Suprapubic skin (tissue), 4 donors: ENCODE data around the gene MGAT1. TPM values are rescaled to one million over a fixed set of nuclear protein-coding genes. Genes with fewer than 3 reads are reported as not detected.
"Not testable (repeated sequence)": the region's sequence is repeated elsewhere in the genome, so short reads cannot be mapped to it uniquely, and the experiment has no call there.

Source experiments
- DNase-seq, 2 donors: peaks; one replicate each; pipeline ENCODE4 v3.0.0-alpha.2; 2019; ENCODE audit warnings: low spot score in 2 of 2
- H3K27ac ChIP-seq: fragments of 200-600 bp; sonication (generic); one replicate; pipeline ENCODE4 v1.5.1; 2019
- H3K27me3 ChIP-seq: fragments of 200-600 bp; sonication (generic); one replicate; pipeline ENCODE4 v1.5.1; 2019
- H3K36me3 ChIP-seq: fragments of 200-600 bp; sonication (generic); one replicate; pipeline ENCODE4 v1.5.1; 2019
- H3K4me1 ChIP-seq: fragments of 200-600 bp; sonication (generic); one replicate; pipeline ENCODE4 v1.5.1; 2019
- H3K4me3 ChIP-seq: fragments of 200-600 bp; sonication (generic); one replicate; pipeline ENCODE4 v1.5.1; 2019; ENCODE audit warnings: mild to moderate bottlenecking
- H3K9me3 ChIP-seq: fragments of 200-600 bp; sonication (generic); one replicate; pipeline ENCODE4 v1.5.1; 2019
- EP300 ChIP-seq: sonication (generic); formaldehyde crosslinking; IDR thresholded peaks from one replicate; pipeline ENCODE4 v1.6.1; 2017; ENCODE audit warnings: antibody characterized with exemption
- POLR2A ChIP-seq, 2 donors: fragments of 450-650 bp; IDR thresholded peaks; one replicate each; pipeline ENCODE4 v1.6.1; 2017; ENCODE audit warnings: antibody characterized with exemption in 2 of 2, mild to moderate bottlenecking in 2 of 2, moderate library complexity in 2 of 2
- POLR2AphosphoS5 ChIP-seq, 3 donors: sonication (generic); formaldehyde crosslinking; IDR thresholded peaks; one replicate each; pipeline ENCODE4 v1.6.1; 2017; ENCODE audit warnings: antibody characterized with exemption in 3 of 3
- WGBS: methylation state at CpG from one replicate; pipeline ENCODE4 v1.1.5; 2018; 5-methylcytosine and 5-hydroxymethylcytosine counted together
- total RNA-seq, 4 donors: library from RNA; depleted of rRNA; stranded (reverse); fragments of >200 nt; gene quantifications; one replicate each; pipeline ENCODE4 v1.1.0, GENCODE V29; 2016
- TF ChIP-seq, protein P1 (sequence below), 2 donors: fragments of 200-600 bp in 1 of 2; fragments of 450-650 bp in 1 of 2; sonication (generic) in 1 of 2; IDR thresholded peaks; one replicate each; pipeline ENCODE4 v1.5.1; 2016 to 2019; ENCODE audit warnings: antibody characterized with exemption in 2 of 2, mild to moderate bottlenecking in 1 of 2, moderate library complexity in 1 of 2

The MGAT1 gene
- total RNA-seq, 4 donors from 2014 or later, result 122 to 137 (median 125) TPM

- H3K4me3 ChIP-seq, result no peak overlapping the region
- H3K36me3 ChIP-seq, result peaks cover 20% of the 10 kb centered on the region
- H3K9me3 ChIP-seq, result no peaks in the 10 kb centered on the region
- DNase-seq, result no peak
- 66% methylated on average over 12 of the region's 15 CpGs for WGBS
- no peaks in the 10 kb centered on the region for H3K27me3 ChIP-seq
- peaks cover 33% of the 10 kb centered on the region for H3K4me1 ChIP-seq
- H3K27ac ChIP-seq, result peak overlapping the region; percentile 85
- TF ChIP-seq, protein P1, sequence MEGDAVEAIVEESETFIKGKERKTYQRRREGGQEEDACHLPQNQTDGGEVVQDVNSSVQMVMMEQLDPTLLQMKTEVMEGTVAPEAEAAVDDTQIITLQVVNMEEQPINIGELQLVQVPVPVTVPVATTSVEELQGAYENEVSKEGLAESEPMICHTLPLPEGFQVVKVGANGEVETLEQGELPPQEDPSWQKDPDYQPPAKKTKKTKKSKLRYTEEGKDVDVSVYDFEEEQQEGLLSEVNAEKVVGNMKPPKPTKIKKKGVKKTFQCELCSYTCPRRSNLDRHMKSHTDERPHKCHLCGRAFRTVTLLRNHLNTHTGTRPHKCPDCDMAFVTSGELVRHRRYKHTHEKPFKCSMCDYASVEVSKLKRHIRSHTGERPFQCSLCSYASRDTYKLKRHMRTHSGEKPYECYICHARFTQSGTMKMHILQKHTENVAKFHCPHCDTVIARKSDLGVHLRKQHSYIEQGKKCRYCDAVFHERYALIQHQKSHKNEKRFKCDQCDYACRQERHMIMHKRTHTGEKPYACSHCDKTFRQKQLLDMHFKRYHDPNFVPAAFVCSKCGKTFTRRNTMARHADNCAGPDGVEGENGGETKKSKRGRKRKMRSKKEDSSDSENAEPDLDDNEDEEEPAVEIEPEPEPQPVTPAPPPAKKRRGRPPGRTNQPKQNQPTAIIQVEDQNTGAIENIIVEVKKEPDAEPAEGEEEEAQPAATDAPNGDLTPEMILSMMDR (IDR thresholded peaks at IDR 0.05), result no peak
- TF ChIP-seq POLR2AphosphoS5 (IDR thresholded peaks at IDR 0.05) (no peak), POLR2A (IDR thresholded peaks at IDR 0.05) (peak in 1 of 2 donors; percentile 29), EP300 (no peak)
Measured at GRCh38 chr5:180785121-180785781, 17.4 kb downstream of the MGAT1 start.

DNA sequence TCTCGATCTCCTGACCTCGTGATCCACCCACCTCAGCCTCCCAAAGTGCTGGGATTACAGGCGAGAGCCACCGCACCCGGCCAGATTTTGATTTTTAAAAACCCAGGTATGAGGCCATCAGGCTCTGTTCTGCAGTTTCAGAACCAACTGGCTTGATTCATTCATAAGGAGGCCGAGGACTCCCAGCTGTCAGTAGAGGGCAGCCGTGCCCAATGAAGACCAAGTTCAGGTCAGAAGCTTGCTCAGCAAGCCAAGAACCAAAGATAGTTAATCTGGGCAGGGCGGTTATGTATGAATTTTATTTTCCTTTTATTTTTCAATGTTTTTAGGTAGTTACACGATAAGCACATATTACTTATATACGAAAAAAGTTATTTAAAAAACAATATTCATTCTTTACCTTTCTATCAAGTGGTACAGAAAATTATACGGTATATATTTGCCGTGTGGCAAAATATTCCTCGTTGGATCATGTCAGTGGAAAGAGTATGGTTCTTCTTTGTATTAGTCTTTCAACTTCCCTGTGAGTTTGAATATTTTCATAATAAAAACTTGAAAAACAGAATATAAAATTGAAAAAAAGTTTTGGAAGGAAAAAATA, 18.0 kb downstream of the MGAT1 start:
- Histone ChIP-seq H3K4me1 (peaks cover 33% of the 10 kb centered on the region), H3K36me3 (peaks cover 13% of the 10 kb centered on the region), H3K9me3 (no peaks in the 10 kb centered on the region), H3K27ac (peak overlapping the region; percentile 85), H3K27me3 (no peaks in the 10 kb centered on the region), H3K4me3 (no peak overlapping the region)
- DNase-seq, result no peak
- 29% methylated on average over 13 of the region's 13 CpGs for WGBS
- no peak for TF ChIP-seq POLR2AphosphoS5 (IDR thresholded peaks at IDR 0.05)
- TF ChIP-seq, protein P1 (IDR thresholded peaks at IDR 0.05), result peak; percentile 53 to 73

DNA sequence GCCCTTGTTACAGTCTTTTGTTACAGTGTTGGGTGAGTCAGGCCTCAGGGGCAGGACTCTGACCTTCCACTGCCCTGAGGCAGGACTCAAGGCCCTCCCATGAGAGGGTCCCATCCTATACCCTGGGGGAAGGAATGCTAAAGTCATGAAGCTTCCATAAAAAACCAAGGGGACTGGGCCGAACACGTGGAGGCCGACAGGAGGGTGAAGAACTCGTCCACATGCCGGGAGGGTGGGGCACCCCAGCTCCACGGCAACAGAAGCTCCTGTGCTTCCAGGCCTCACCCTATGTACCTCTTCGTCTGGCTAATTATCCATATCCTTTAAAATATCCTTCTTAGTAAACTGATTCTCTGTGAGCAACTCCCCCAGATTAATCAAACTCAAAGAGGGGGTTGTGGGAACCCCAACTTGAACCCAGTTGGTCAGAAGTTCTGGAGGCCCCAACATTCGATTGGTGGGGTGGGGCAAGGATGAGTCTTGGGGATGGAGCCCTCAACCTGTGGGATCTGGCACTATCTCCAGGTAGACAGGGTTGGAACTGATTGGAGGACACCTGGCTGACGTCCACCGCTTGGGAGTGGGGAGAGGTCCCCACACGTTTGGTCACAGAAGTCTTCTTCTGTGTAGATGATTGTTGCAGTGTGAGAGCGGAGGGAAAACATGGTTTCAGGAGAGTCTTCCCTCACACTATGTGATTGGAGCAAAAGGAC, 19.1 kb downstream of the MGAT1 start:
- Histone ChIP-seq H3K4me1 (peaks cover 33% of the 10 kb centered on the region), H3K9me3 (no peaks in the 10 kb centered on the region), H3K27me3 (no peaks in the 10 kb centered on the region), H3K27ac (no peak overlapping the region), H3K36me3 (peaks cover 6% of the 10 kb centered on the region), H3K4me3 (no peak overlapping the region)
- DNase-seq, result no peak
- no peak for TF ChIP-seq POLR2A (IDR thresholded peaks at IDR 0.05)
- no peak for TF ChIP-seq EP300
- TF ChIP-seq POLR2AphosphoS5 (IDR thresholded peaks at IDR 0.05), result no peak
- TF ChIP-seq, protein P1 (IDR thresholded peaks at IDR 0.05), result no peak
- WGBS, result 63% methylated on average over 12 of the region's 12 CpGs

DNA sequence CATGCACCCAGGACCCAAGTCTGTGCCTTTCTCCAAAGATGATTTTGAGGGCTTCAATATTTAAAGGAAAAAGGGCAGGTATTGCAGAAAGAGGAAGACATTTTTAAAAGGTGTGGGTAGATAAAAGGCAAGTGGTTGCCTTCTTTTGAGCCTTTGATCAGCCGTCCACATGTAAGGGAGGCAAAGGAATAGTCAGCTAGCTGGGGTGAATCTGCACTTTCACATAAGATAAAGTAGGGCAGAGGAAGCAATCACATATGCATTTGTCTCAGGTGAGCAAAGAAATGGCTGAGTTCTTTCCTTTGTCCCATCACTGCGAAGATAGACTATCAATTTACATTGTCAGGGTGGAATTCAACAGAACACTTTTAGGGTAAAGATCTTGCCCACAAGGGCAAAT, 19.9 kb downstream of the MGAT1 start:
- DNase-seq, result no peak
- Histone ChIP-seq H3K9me3 (no peaks in the 10 kb centered on the region), H3K36me3 (peaks cover 2% of the 10 kb centered on the region), H3K4me1 (peaks cover 29% of the 10 kb centered on the region), H3K27me3 (no peaks in the 10 kb centered on the region), H3K27ac (no peak overlapping the region), H3K4me3 (no peak overlapping the region)
- TF ChIP-seq EP300, result no peak
- TF ChIP-seq POLR2A (IDR thresholded peaks at IDR 0.05), result no peak
- no peak for TF ChIP-seq POLR2AphosphoS5 (IDR thresholded peaks at IDR 0.05)
- TF ChIP-seq, protein P1 (IDR thresholded peaks at IDR 0.05), result no peak
- 84% methylated on average over 2 of the region's 2 CpGs for WGBS

DNA sequence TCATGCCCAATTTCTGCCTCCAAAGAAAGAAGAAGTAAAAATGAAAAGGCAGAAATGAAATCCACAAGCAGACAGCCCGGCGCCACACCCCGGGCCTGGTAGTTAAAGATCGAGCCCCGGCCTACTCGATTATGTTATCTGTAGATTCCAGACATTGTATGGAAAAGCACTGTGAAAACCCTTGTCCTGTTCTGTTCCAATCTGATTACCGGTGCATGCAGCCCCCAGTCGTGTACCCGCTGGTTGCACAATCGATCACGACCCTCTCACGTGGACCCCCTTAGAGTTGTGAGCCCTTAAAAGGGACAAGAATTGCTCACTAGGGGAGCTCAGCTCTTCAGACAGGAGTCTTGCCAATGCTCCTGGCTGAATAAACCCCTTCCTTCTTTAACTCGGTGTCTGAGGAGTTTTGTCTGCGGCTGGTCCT, 20.7 kb downstream of the MGAT1 start:
- H3K36me3 ChIP-seq, H3K4me3 ChIP-seq, H3K27me3 ChIP-seq, DNase-seq, H3K9me3 ChIP-seq, H3K27ac ChIP-seq: not testable (repeated sequence)
- peaks cover 22% of the 10 kb centered on the region for H3K4me1 ChIP-seq
- 93% methylated on average over 14 of the region's 14 CpGs for WGBS
